Lower leg skin (tissue), 4 donors: ENCODE measurements around the gene INTS6. TPM values are rescaled to one million over a fixed set of nuclear protein-coding genes. Genes with fewer than 3 reads are reported as not detected.

Experiments used
- DNase-seq, 2 donors: peaks; one replicate each; pipeline ENCODE4 v3.0.0-alpha.2; 2019; ENCODE audit warnings: low spot score in 2 of 2
- H3K4me3 ChIP-seq: fragments of 200-600 bp; sonication (generic); 2 replicates; pipeline ENCODE4 v1.5.1; 2017; ENCODE audit warnings: mild to moderate bottlenecking, low read depth; ENCODE audit not compliant: poor library complexity, severe bottlenecking
- POLR2A ChIP-seq, 2 donors: fragments of 450-650 bp; IDR thresholded peaks; one replicate each; pipeline ENCODE4 v1.6.1; 2016 to 2017; ENCODE audit warnings: antibody characterized with exemption in 2 of 2, mild to moderate bottlenecking in 1 of 2, moderate library complexity in 1 of 2
- WGBS, 2 donors: methylation state at CpG; one replicate each; pipeline ENCODE4 v1.1.5; 2018; 5-methylcytosine and 5-hydroxymethylcytosine counted together
- intact Hi-C: fragments of 100-400 bp; cut with DNase I; formaldehyde crosslinking; loops from one replicate; pipeline ENCODE4 v1.15.0; 2023; ENCODE audit warnings: low total_unique reads
- total RNA-seq, 4 donors: library from RNA; depleted of rRNA; stranded (reverse); fragments of >200 nt; gene quantifications; one replicate each; pipeline ENCODE4 v1.1.0, GENCODE V29; 2016
- TF ChIP-seq, protein P1 (sequence below), 3 donors: fragments of 450-650 bp; IDR thresholded peaks; one replicate each; pipeline ENCODE4 v1.5.1; 2016; ENCODE audit warnings: antibody characterized with exemption in 3 of 3, mild to moderate bottlenecking in 3 of 3, moderate library complexity in 2 of 3

The INTS6 gene
- total RNA-seq, 4 donors from 2014 or later, result 35.2 to 48.6 (median 41.3) TPM

DNA sequence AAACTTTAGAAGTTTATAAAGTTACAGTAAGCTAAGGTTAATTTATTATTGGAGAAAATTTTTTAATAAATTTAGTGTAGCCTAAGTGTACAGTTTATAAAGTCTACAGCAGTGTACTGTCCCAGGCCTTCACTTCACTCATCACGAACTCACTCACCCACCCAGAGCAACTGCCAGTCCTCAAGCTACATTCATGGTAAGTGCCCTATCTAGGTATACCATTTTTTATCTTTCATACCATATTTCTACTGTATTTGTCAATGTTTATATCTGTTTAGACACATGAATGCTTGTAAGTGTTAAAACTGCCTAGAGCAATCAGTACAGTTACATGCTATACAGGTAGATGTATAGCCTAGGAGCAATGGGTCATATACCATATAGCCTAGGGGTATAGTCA, 12.5 kb downstream of the INTS6 start:
- no peak overlapping the region for H3K4me3 ChIP-seq
- intact Hi-C loops, result loop anchor here (5.0 kb wide), 1 partner anchor 357 kb away; no protein-coding TSS in a partner anchor
- DNase-seq, result no peak
- WGBS, 2 donors, result 96 to 98% methylated on average over 1 of the region's 1 CpG
- TF ChIP-seq, protein P1, sequence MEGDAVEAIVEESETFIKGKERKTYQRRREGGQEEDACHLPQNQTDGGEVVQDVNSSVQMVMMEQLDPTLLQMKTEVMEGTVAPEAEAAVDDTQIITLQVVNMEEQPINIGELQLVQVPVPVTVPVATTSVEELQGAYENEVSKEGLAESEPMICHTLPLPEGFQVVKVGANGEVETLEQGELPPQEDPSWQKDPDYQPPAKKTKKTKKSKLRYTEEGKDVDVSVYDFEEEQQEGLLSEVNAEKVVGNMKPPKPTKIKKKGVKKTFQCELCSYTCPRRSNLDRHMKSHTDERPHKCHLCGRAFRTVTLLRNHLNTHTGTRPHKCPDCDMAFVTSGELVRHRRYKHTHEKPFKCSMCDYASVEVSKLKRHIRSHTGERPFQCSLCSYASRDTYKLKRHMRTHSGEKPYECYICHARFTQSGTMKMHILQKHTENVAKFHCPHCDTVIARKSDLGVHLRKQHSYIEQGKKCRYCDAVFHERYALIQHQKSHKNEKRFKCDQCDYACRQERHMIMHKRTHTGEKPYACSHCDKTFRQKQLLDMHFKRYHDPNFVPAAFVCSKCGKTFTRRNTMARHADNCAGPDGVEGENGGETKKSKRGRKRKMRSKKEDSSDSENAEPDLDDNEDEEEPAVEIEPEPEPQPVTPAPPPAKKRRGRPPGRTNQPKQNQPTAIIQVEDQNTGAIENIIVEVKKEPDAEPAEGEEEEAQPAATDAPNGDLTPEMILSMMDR (IDR thresholded peaks at IDR 0.05), result no peak
- no peak for TF ChIP-seq POLR2A (IDR thresholded peaks at IDR 0.05)

- intact Hi-C loops, result no loop called here
- no peak overlapping the region for H3K4me3 ChIP-seq
- no peak for DNase-seq
- WGBS, 2 donors, result 76 to 80% methylated on average over 4 of the region's 4 CpGs
- TF ChIP-seq, protein P1 (IDR thresholded peaks at IDR 0.05), result no peak
- no peak for TF ChIP-seq POLR2A (IDR thresholded peaks at IDR 0.05)
Observed at GRCh38 chr13:51437550-51438127, 15.2 kb downstream of the INTS6 start.

GRCh38 chr13:51435002-51435578, 17.7 kb downstream of the INTS6 start:
- TF ChIP-seq POLR2A (IDR thresholded peaks at IDR 0.05), result no peak
- TF ChIP-seq, protein P1 (IDR thresholded peaks at IDR 0.05), result no peak
- WGBS, 2 donors, result 0 to 2% methylated on average over 1 of the region's 1 CpG
- no peak for DNase-seq
- intact Hi-C loops, result no loop called here
- H3K4me3 ChIP-seq, result no peak overlapping the region

DNA sequence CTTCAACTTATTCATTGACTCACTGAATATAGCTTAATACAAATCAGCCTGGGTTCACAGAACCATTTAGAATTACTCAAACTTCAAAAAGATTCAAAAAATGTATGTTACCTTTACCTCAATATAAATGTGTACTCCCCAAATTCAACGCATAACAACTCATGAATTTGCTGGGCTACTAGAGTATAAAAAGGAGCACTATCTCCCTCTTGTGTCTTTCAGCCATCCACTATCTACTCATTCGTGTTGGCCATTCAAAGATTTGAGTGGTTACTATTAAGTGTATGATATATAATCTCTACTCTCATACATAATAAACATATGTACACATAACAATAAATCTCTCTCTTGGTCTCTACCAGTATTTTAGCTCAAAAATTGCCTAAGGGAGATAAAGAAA, 20.3 kb downstream of the INTS6 start:
- intact Hi-C loops, result no loop called here
- H3K4me3 ChIP-seq, result no peak overlapping the region
- WGBS, 2 donors, result 73 to 80% methylated on average over 2 of the region's 2 CpGs
- no peak for TF ChIP-seq POLR2A (IDR thresholded peaks at IDR 0.05)
- TF ChIP-seq, protein P1 (IDR thresholded peaks at IDR 0.05), result no peak
- no peak for DNase-seq

DNA sequence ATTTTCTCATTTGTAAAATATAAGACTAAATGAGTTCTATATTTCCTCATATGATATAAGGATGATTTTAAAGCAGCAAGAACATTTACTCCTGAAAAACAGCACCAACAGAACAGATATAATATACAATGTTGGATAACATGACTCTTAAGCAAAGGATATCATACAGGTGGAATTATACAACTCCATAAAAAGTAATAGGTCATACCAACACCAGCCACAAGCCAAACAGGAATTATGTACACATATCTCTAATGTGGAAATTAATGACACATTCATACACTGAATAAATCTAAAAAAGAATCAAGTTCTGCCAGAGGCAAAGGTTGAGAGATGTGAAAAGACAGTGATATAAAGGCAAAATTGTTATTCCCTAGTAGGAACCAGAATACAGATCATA, 25.9 kb downstream of the INTS6 start:
- TF ChIP-seq, protein P1 (IDR thresholded peaks at IDR 0.05), result no peak
- TF ChIP-seq POLR2A (IDR thresholded peaks at IDR 0.05), result no peak
- DNase-seq, result no peak
- H3K4me3 ChIP-seq, result no peak overlapping the region
- intact Hi-C loops, result no loop called here
